ENCODE data around the gene EYA2.

DNA sequence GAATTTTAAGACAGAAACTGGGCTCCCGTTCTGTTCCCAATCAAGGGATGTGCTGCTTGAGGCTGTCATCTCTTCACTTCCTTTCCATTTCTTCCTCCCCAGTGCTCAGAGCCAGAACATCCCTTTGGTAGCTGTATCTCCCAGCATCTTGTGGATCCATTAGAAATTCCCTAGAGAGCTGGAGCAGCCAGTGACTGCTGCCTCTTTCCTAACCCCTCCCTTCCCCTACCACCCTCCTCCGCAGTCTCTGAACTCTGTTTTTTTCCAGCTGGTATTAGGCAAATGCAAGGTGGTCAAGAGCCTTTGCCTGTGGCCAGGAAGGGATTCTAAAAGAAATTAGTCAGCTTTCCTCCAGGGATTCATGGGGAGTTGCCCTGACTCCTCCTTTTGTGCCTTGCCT, 208.0 kb downstream of the EYA2 start:
- TF ChIP-seq, protein P1, sequence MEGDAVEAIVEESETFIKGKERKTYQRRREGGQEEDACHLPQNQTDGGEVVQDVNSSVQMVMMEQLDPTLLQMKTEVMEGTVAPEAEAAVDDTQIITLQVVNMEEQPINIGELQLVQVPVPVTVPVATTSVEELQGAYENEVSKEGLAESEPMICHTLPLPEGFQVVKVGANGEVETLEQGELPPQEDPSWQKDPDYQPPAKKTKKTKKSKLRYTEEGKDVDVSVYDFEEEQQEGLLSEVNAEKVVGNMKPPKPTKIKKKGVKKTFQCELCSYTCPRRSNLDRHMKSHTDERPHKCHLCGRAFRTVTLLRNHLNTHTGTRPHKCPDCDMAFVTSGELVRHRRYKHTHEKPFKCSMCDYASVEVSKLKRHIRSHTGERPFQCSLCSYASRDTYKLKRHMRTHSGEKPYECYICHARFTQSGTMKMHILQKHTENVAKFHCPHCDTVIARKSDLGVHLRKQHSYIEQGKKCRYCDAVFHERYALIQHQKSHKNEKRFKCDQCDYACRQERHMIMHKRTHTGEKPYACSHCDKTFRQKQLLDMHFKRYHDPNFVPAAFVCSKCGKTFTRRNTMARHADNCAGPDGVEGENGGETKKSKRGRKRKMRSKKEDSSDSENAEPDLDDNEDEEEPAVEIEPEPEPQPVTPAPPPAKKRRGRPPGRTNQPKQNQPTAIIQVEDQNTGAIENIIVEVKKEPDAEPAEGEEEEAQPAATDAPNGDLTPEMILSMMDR (IDR thresholded peaks at IDR 0.05) = no peak
- no peak for TF ChIP-seq POLR2A (IDR thresholded peaks at IDR 0.05)

Data from adrenal gland (tissue), 5 donors.